ENCODE measurements around the gene PTPRJ.

The PTPRJ gene

GRCh38 chr11:48106166-48106565, 125.8 kb downstream of the PTPRJ start:
- no peak for TF ChIP-seq HDGF (IDR thresholded peaks at IDR 0.05; ENCODE audit: borderline replicate concordance)
- TF ChIP-seq PKNOX1 (IDR thresholded peaks at IDR 0.05), result no peak
- TF ChIP-seq TARDBP (IDR thresholded peaks at IDR 0.05), result no peak
- TF ChIP-seq CTBP1 (IDR thresholded peaks at IDR 0.05; ENCODE audit: borderline replicate concordance), result no peak
- TF ChIP-seq SP1 (IDR thresholded peaks at IDR 0.05), result no peak
- TF ChIP-seq ZNF384 (IDR thresholded peaks at IDR 0.05), result no peak
- TF ChIP-seq FOXA1 (IDR thresholded peaks at IDR 0.05), result no peak
- no peak for TF ChIP-seq FOXK2 (IDR thresholded peaks at IDR 0.05)
- TF ChIP-seq SUZ12 (IDR thresholded peaks at IDR 0.05), result no peak
- TF ChIP-seq ARNT (IDR thresholded peaks at IDR 0.05), result no peak
- no peak for TF ChIP-seq L3MBTL2 (conservative IDR thresholded peaks at IDR 0.05)
- TF ChIP-seq FOXM1 (IDR thresholded peaks at IDR 0.05; ENCODE audit: borderline replicate concordance), result no peak
- TF ChIP-seq LEF1 (IDR thresholded peaks at IDR 0.05; ENCODE audit: borderline replicate concordance), result no peak
- TF ChIP-seq NFRKB (IDR thresholded peaks at IDR 0.05), result no peak
- TF ChIP-seq BHLHE40 (IDR thresholded peaks at IDR 0.05; ENCODE audit: borderline replicate concordance), result no peak
- TF ChIP-seq ELF4 (IDR thresholded peaks at IDR 0.05), result no peak
- ChIA-PET CTCF (interaction anchor here (1.3 kb wide), 1 partner anchor 10 kb away, joined by 3 read pairs; no protein-coding TSS in a partner anchor), POLR2A (no interaction called here)
- no peak for DNase-seq (ENCODE audit: extremely low spot score)

- ChIA-PET POLR2A (no interaction called here), CTCF (interaction anchor here (0.7 to 3.8 kb wide), 5 partner anchors 8 to 388 kb away, joined by 3 to 22 read pairs (median 4); no protein-coding TSS in a partner anchor)
- no peak for DNase-seq (ENCODE audit: extremely low spot score)
- no peak for TF ChIP-seq L3MBTL2 (conservative IDR thresholded peaks at IDR 0.05)
- TF ChIP-seq CTBP1 (IDR thresholded peaks at IDR 0.05; ENCODE audit: borderline replicate concordance), result no peak
- TF ChIP-seq FOXK2 (IDR thresholded peaks at IDR 0.05), result no peak
- no peak for TF ChIP-seq ELF4 (IDR thresholded peaks at IDR 0.05)
- no peak for TF ChIP-seq FOXM1 (IDR thresholded peaks at IDR 0.05; ENCODE audit: borderline replicate concordance)
- no peak for TF ChIP-seq HDGF (IDR thresholded peaks at IDR 0.05; ENCODE audit: borderline replicate concordance)
- TF ChIP-seq NFRKB (IDR thresholded peaks at IDR 0.05), result no peak
- no peak for TF ChIP-seq FOXA1 (IDR thresholded peaks at IDR 0.05)
- no peak for TF ChIP-seq ZNF384 (IDR thresholded peaks at IDR 0.05)
Measured at GRCh38 chr11:48107188-48107704, 126.9 kb downstream of the PTPRJ start.

GRCh38 chr11:48108231-48109045, 128.1 kb downstream of the PTPRJ start:
- no peak for TF ChIP-seq ELF4 (IDR thresholded peaks at IDR 0.05)
- POLR2A ChIA-PET, result no interaction called here
- DNase-seq (ENCODE audit: extremely low spot score), result no peak
- CTCF ChIA-PET, result interaction anchor here (0.7 to 3.8 kb wide), 8 partner anchors 9 to 176 kb away, joined by 3 to 22 read pairs (median 4); no protein-coding TSS in a partner anchor

GRCh38 chr11:48109046-48109666, 128.8 kb downstream of the PTPRJ start:
- ChIA-PET CTCF (interaction anchor here (0.6 to 3.8 kb wide), 4 partner anchors 146 to 299 kb away, joined by 3 to 22 read pairs (median 5); no protein-coding TSS in a partner anchor), POLR2A (no interaction called here)
- TF ChIP-seq SP1 (IDR thresholded peaks at IDR 0.05) (no peak), ELF4 (IDR thresholded peaks at IDR 0.05) (no peak), FOXA1 (IDR thresholded peaks at IDR 0.05) (no peak), FOXK2 (IDR thresholded peaks at IDR 0.05) (no peak), FOXM1 (IDR thresholded peaks at IDR 0.05; ENCODE audit: borderline replicate concordance) (no peak), ARNT (IDR thresholded peaks at IDR 0.05) (no peak), TARDBP (IDR thresholded peaks at IDR 0.05) (no peak)
- peak; percentile 39 for DNase-seq (ENCODE audit: extremely low spot score)

GRCh38 chr11:48110509-48110766, 130.1 kb downstream of the PTPRJ start:
- no peak for DNase-seq (ENCODE audit: extremely low spot score)
- no peak for TF ChIP-seq TARDBP (IDR thresholded peaks at IDR 0.05)
- no peak for TF ChIP-seq NFRKB (IDR thresholded peaks at IDR 0.05)
- no peak for TF ChIP-seq FOXM1 (IDR thresholded peaks at IDR 0.05; ENCODE audit: borderline replicate concordance)
- TF ChIP-seq FOXA1 (IDR thresholded peaks at IDR 0.05), result no peak
- no peak for TF ChIP-seq SP1 (IDR thresholded peaks at IDR 0.05)
- TF ChIP-seq CTBP1 (IDR thresholded peaks at IDR 0.05; ENCODE audit: borderline replicate concordance), result no peak
- TF ChIP-seq FOXK2 (IDR thresholded peaks at IDR 0.05), result no peak
- no peak for TF ChIP-seq ELF4 (IDR thresholded peaks at IDR 0.05)
- TF ChIP-seq L3MBTL2 (conservative IDR thresholded peaks at IDR 0.05), result no peak
- no peak for TF ChIP-seq SUZ12 (IDR thresholded peaks at IDR 0.05)
- no peak for TF ChIP-seq HDGF (IDR thresholded peaks at IDR 0.05; ENCODE audit: borderline replicate concordance)
- no peak for TF ChIP-seq ARNT (IDR thresholded peaks at IDR 0.05)
- TF ChIP-seq LEF1 (IDR thresholded peaks at IDR 0.05; ENCODE audit: borderline replicate concordance), result no peak
- TF ChIP-seq ZNF384 (IDR thresholded peaks at IDR 0.05), result no peak
- no peak for TF ChIP-seq PKNOX1 (IDR thresholded peaks at IDR 0.05)
- no peak for TF ChIP-seq BHLHE40 (IDR thresholded peaks at IDR 0.05; ENCODE audit: borderline replicate concordance)
- ChIA-PET POLR2A (no interaction called here), CTCF (interaction anchor here (1.1 to 3.8 kb wide), 2 partner anchors 172 to 176 kb away, joined by 3 to 22 read pairs; no protein-coding TSS in a partner anchor)

GRCh38 chr11:48111891-48112290, 131.5 kb downstream of the PTPRJ start:
- CTCF ChIA-PET, result interaction anchor here (0.5 to 1.4 kb wide), 2 partner anchors 77 to 178 kb away, joined by 3 to 9 read pairs; no protein-coding TSS in a partner anchor
- no peak for TF ChIP-seq BHLHE40 (IDR thresholded peaks at IDR 0.05; ENCODE audit: borderline replicate concordance)
- no peak for TF ChIP-seq SP1 (IDR thresholded peaks at IDR 0.05)
- TF ChIP-seq ELF4 (IDR thresholded peaks at IDR 0.05), result no peak
- POLR2A ChIA-PET, result no interaction called here
- no peak for DNase-seq (ENCODE audit: extremely low spot score)

Measured in HEK293T (cell line).